GM12872 (cell line): ENCODE data around the gene EIF2B5.

ENCODE experiments used
- CTCF ChIP-seq: IDR thresholded peaks from 3 replicates; pipeline ENCODE4 v1.5.1; 2011; ENCODE audit warnings: low read depth, mild to moderate bottlenecking, low read length, moderate library complexity; ENCODE audit not compliant: insufficient read depth

EIF2B5 gene

GRCh38 chr3:184176377-184177330 lies 41.5 kb downstream of the EIF2B5 start:
- TF ChIP-seq CTCF, result no peak

GRCh38 chr3:184177331-184177731 lies 42.2 kb downstream of the EIF2B5 start:
- no peak for TF ChIP-seq CTCF

GRCh38 chr3:184177767-184178306 lies 42.7 kb downstream of the EIF2B5 start:
- TF ChIP-seq CTCF, result no peak

GRCh38 chr3:184178521-184179138 lies 43.5 kb downstream of the EIF2B5 start:
- no peak for TF ChIP-seq CTCF

- TF ChIP-seq CTCF, result no peak
Observed at GRCh38 chr3:184180165-184180564, 45.0 kb downstream of the EIF2B5 start.

- TF ChIP-seq CTCF, result no peak
Observed at GRCh38 chr3:184181596-184181995, 46.4 kb downstream of the EIF2B5 start.

GRCh38 chr3:184183679-184184078 lies 48.5 kb downstream of the EIF2B5 start:
- TF ChIP-seq CTCF, result no peak
